CD4-positive, alpha-beta T cell treated with Interleukin-1 beta for 1 hour (primary cell): ENCODE data around the gene FAM136A.
"Not testable (repeated sequence)": the region's sequence is repeated elsewhere in the genome, so short reads cannot be mapped to it uniquely, and the experiment has no call there.

Experiments
- DNase-seq, 2 donors: peaks; one replicate each; pipeline ENCODE4 v3.0.0-alpha.2; 2020 to 2022

FAM136A gene

DNA sequence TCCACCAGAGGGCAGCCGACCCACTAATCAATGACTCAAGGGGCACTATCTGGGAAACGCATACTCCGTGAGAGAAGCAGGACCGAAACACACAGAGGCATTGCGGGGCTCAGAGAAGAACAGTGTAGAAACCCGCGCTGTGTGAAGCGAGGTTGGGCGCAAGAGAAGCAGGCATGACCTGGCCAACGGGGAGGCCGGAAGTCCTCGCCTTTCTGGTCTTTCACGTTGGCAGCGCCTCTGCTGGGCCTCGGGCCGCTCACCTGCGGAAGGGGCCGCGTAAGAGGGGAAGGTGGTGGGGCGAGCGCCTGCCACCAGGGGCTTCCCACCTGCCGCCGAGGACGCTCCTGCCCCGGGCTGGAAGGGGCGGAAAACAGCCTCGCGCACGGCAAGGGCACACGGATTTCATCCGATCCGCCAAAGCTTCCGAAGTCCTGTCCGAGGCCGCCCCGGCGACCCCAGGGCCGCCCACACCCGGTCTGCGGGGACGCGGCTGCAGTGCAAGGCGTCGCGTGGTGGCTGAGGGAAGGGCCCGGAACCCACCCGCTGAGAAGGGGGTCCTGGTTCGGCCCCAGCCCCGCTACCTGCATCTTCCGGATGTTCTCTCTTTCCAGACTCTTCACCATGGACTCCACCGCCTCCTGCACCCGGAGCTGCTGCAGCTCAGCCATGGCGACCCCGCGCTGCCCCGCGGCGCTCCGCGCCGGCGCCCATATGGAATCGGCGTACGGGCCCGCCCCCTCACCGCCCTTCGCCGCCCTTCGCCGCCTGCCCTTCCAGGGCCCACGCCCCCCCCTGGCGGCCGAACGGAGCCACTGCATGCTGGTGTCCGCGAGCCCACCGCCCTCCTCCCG is at the start of gene FAM136A:
Gene FAM136A (minus strand): TSS at position 724 of the 851 bp plus-strand sequence. CDS start 56 bp downstream, at position 668.
- DNase-seq, result peak; percentile 86 to 89

DNA sequence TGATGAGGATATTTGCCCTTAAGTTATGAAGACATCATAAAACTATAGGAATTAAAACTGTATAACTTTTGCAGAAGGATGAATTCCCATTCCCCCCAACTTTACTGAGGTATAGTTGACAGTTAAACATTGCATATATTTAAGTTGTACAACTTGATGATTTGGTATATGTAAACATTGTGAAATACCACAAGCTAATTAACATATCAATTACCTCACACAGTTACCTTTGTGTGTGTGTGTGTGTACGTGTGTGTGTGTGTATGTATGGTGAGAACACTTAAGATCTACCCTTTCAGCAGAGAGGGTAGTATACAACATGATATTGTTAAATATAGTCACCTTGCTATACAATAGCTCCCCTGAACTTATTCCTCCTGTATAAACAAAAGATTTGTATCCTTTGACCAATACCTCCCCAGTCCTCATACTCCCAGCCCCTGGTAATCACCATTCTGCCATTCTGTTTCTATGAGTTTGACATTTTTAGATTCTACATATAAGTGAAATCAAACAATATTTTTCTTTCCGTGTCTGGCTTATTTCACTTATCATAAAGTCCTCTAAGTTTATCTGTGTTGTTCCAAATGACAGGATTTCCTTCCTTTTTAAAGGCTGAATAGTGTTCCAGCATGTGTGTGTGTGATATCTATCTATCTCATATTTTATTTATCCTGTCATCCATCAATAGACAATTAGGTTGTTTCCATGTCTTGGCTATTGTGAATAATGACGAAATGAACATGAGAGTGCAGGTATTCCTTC is 48.2 kb upstream of the FAM136A start:
- DNase-seq, result no peak

- DNase-seq, result no peak
Measured at GRCh38 chr2:70347831-70348230, 46.0 kb upstream of the FAM136A start.

DNA sequence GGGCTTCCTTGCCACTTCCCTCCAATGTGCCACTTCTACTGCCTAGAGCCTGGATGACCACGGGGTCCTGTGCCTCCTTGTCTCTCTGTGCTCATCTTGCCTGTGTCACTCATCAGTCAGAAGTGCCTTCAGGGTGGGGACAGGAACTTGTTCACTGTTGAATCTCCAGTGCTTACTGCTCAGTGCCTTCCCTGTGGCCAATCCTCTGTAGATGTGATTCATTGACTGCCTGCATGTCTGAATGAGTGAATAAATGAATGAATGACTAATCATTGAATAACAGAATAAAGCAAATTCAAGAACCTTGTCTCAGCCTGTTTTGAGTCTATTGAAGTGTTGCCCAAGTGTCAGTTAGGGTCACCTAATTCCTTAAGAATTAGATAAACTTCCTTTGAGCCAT is 42.3 kb upstream of the FAM136A start:
- DNase-seq, result no peak

DNA sequence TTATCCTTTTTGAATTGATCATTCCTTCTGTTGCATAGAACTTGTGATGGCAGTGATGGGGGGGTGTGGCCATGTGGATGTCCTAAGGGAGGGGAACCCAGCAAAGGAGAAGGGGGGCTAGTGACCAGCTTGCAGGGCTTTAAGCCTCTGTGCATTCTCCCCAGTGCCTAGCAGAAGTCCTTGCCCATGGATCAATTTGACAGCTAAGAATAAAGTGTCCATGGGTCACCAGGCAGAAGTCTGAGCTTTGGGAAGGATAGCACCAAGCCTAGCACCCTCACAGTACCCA is 39.6 kb upstream of the FAM136A start:
- no peak for DNase-seq

DNA sequence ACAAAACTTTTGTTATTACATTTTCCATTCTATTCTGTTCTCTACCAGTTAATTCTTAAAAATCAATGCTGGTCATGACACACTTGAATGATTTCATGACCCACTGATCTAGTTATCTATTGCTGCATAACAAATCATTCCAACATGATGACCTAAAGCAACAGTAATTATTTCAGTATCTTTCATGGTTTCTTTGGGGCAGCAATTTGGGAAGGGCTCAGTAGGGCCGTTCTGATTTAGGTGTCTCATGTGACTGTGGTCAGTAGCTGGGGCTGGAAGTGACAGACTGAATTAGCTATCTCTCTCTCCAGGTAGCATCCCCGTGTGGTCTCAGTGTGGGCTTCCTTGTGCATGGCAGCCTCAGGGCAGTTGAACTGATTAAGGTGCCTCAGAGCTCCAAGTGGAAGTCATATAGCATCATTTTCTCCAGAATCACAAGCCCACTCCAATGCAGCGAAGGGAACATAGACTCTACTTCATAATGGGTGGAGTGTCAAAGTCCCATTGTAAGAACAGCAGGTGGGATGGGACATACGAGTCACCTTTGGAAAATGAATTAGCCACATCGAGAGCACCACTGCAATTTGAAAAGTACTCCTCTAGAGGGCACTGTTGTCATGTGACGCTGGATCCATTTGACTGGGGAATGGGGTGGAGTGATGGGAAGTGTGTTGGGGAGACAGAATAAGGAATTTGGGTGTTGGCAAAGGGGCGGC is 39.1 kb upstream of the FAM136A start:
- DNase-seq, result peak; percentile 22 to 48

- no peak for DNase-seq
Measured at GRCh38 chr2:70340075-70340474, 38.2 kb upstream of the FAM136A start.

GRCh38 chr2:70336552-70336951 is 34.7 kb upstream of the FAM136A start:
- DNase-seq, result no peak

DNA sequence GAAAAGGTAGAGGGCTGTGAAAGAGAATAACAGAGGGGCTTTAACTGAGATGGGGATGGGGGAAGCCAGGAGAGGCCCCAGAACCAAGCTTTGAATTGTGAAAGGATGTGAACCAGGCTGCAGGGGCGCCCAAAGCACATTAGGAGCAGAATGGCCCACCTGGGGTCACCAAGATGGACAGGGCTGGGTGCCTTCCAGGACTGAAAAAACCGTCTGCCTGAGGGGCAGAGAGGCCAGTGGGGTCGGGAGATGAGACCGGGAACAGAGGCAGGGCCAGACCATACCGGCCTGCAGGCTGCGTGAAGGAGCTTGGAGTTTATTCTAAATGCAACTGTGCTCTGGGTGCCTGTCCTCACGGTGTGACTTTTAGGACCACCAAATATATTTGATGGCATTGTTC is 29.1 kb upstream of the FAM136A start:
- no peak for DNase-seq

- DNase-seq, result no peak
Measured at GRCh38 chr2:70330476-70330875, 28.6 kb upstream of the FAM136A start.

- DNase-seq, result no peak
Measured at GRCh38 chr2:70328921-70329561, 27.2 kb upstream of the FAM136A start.

GRCh38 chr2:70325875-70326274 is 24.0 kb upstream of the FAM136A start:
- no peak for DNase-seq

GRCh38 chr2:70322518-70322917 is 20.7 kb upstream of the FAM136A start:
- no peak for DNase-seq

DNA sequence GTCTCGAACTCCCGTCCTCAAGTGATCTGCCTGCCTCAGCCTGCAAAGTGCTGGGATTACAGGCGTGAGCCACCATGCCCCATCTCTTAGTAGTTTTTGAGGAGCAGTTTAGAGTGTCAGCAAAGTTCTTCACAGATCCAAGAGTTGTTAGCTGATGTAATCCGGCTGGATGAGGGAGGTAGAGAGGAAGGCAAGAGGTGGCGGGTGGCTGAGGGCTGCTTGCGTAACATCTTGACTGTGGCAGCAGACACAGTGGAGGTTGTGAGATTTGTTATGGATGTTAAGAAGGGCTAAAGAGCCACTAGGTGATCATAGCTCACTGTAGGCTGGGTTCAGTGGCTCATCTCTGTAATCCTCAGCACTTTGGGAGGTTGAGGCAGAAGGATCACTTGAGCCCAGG is 19.5 kb upstream of the FAM136A start:
- DNase-seq, result no peak

GRCh38 chr2:70314640-70315039 is 12.8 kb upstream of the FAM136A start:
- DNase-seq, result no peak

DNA sequence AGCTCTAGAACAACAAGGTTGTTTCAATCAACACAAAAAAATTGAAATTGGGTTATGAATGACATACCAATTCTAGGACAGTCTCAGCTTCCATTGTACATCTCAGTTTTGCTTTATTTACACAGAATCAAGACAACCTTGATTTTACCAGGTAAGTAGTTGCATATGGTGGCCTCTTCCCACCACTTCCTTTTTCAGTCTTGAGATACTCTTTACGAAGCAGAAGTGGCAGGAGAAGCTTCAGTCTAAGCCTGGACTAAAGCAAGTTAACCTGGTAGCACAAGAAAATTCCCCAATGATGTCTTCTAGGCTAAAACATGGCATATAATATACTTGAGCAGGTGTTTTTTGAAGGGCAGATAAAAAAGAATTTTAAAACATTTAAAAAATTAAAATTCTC is 10.7 kb upstream of the FAM136A start:
- DNase-seq, result no peak

DNA sequence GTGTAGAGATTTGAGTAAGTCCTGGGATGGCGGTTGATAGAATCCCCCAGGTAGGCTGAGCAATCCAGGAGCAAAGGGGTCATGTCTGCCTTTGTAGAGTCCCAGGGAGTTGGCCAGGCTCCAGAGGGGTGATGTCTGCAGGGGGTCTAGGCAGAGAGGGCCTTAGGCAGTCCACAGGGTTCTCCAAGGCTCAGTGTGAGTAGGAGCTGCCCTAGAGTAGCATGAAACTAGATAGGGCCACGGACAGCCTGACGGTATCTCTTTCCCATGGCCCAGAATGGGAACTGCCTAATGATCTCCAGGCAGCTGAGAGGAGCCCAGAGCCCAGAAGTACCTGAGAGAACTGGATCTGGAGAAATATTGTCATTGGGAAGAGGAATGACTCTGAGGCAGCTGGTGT is 9.0 kb upstream of the FAM136A start:
- DNase-seq, result no peak

DNA sequence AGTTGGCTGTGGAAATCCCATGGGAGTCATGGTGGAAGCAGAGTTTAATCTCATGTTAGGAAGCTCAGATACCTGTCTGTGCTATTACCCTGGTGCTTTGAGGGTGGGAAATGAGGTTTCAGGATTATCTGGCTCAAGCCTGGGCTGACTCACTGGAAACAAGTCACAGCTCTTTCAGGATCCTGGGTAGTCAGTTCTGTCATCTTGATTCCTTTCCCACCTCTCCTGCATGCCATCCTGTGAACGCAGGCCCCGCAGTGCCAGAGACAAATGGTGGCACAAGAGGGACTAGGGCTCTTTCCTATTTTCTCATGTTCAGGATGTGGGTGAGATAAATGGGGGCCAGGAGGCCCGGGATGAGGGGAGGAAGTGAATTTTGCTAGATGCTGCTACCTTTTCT is 3.7 kb upstream of the FAM136A start:
- no peak for DNase-seq

- no peak for DNase-seq
Measured at GRCh38 chr2:70304498-70304897, 2.6 kb upstream of the FAM136A start.

- no peak for DNase-seq
Measured at GRCh38 chr2:70303186-70303585, 1.3 kb upstream of the FAM136A start.

GRCh38 chr2:70302195-70302546 is 304 bp upstream of the FAM136A start:
- not testable (repeated sequence) for DNase-seq

- DNase-seq, result no peak
Measured at GRCh38 chr2:70300771-70301343, 1.0 kb downstream of the FAM136A start.

DNA sequence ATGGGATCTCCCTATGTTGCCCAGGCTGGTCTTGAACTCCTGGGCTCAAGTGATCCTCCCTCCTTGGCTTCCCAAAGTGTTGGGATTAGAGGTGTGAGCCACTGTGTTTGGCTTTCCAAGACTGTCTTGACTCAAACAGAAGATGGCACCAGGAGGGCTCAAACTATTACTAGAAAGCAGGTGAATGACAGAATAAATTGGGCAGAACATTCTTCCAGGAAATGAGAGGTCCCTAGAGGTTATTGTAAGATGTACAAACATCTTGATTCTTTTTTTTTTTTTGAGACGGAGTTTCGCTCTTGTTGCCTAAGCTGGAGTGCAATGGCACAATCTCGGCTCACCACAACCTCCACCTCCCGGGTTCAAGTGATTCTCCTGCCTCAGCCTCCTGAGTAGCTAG is 4.0 kb downstream of the FAM136A start:
- DNase-seq, result not testable (repeated sequence)
